Globus pallidus (tissue), 1 donor: ENCODE results near the gene MAGI1.
"Not testable (repeated sequence)": the region's sequence is repeated elsewhere in the genome, so short reads cannot be mapped to it uniquely, and the experiment has no call there.

Source experiments
- DNase-seq: peaks from one replicate; pipeline ENCODE4 v3.0.0-alpha.2; 2015; ENCODE audit warnings: low spot score

The MAGI1 gene

DNA sequence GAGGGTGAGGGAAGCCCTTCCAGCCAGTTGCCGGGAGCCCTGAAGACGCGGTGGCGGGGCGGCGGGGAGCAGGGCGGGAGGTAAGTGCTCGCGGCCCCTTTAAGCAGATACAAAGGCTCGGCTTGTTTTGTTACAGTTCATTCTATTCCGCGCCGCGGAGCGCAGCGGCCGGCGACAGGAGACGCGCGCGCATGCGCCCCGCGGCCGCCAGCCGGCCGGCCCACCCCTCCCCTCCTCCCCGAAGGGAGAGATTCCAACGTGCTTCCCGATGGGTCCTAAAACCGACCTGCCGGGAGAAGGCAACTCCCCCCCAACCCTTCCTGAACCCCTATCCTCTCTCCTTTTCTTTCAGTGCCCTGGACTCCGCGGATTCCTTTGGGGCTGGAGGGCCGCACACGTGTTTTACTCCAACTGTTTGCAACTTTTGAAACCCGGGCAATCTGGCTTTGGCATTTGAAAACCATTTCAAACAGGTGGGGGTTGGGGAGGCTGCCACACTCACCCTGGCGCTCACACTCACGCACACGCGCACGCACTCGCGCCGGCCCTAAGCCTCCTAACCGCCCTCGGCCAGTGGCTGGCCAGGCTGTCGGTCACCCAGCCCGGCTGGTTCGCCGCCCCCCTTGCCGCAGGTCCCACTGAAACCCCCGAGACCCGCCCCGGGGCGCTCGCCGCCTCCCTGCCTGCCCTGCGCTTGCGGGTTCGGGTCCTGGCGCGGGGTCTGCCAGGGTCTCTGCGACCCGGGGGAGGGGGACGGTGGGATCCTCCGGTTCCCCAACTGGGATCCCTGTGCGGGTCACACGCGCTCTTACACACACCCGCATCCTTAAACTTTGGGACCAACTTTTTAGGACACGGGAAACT lies at the start of gene MAGI1:
Gene MAGI1, minus strand, starts transcription at position 193 of the 864 bp plus-strand sequence. CDS start 610 bp downstream, outside the sequence.
- peak; percentile 94 for DNase-seq

GRCh38 chr3:66083784-66084213 lies 45.1 kb upstream of the MAGI1 start:
- DNase-seq = no peak

DNA sequence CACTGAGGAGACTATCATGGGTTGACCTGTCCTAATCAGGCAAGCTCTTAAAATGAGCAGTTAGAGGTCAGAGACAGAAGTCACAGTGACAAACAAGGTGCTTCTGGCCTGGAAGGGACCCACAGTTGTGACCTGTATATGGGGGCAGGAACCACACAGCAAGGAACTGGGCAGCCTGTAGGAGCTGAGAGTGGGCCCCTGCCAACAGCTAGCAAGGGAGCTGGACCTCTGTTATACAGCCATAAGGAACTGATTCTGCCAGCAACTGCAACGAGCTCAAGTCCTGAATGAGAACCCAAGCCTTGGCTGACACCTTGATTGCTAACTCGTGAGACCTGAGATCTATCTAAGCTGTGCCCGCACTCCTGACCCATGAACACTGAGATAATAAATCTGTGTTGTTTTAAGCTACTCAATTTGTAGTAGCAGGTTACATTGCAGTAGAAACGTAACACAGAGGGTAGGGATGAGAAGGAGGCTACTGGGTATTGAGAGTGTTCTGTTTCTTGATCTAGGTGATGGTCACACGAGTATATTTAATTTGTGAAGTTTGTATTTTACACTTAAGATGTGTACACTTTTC lies 44.5 kb upstream of the MAGI1 start:
- no peak for DNase-seq

DNA sequence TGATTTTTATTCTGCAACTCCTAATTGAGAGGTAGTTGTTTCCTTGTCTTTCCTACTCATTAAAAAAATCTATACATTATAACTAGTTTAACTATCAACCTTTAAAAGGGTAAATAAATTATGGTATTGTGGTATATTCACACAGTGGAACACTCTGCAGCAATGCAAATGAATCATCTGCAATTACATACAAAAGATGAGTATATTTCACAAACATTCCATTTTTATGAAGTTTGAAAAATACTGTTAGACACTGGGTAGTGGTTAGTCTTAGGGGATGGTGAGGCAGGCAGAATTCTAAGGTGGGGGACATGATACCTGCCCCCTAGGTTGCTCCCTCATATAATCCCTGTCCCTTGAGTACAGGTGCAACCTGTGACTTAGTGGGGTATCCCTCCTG lies 44.0 kb upstream of the MAGI1 start:
- no peak for DNase-seq

- no peak for DNase-seq
These were observed 41.4 kb upstream of the MAGI1 start for GRCh38 chr3:66080167-66080566.

- DNase-seq = no peak
These were observed 39.3 kb upstream of the MAGI1 start for GRCh38 chr3:66077973-66078372.

DNA sequence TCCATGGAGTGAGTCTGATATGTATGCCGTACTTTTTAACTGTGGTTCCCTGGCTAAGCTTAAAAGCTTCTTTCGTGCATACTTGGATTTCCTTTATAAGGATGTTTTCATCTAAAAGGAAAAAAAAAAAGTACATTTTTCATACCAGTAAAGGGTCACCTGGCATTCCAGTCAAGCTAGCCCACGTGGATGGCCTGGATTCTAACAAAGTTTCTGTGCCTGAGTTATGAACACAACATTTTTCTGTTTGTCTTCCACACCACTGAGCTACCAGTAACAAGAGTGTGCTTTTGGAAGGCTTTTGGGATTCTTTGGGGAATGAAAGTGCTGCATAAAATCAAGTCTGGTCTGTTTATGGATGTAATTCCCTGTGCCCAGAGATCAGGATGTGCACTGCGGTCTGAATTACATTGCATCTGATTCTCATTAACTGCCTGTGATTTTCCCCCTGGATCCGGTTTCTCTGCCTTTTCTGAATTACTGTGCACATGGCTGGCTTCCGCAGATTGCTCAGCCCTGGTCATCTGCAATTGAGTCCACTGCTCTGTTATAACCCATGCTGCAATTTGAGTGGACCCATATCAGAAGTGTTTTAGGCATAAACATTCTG lies 38.2 kb upstream of the MAGI1 start:
- no peak for DNase-seq

GRCh38 chr3:66075281-66075680 lies 36.6 kb upstream of the MAGI1 start:
- DNase-seq = no peak

DNA sequence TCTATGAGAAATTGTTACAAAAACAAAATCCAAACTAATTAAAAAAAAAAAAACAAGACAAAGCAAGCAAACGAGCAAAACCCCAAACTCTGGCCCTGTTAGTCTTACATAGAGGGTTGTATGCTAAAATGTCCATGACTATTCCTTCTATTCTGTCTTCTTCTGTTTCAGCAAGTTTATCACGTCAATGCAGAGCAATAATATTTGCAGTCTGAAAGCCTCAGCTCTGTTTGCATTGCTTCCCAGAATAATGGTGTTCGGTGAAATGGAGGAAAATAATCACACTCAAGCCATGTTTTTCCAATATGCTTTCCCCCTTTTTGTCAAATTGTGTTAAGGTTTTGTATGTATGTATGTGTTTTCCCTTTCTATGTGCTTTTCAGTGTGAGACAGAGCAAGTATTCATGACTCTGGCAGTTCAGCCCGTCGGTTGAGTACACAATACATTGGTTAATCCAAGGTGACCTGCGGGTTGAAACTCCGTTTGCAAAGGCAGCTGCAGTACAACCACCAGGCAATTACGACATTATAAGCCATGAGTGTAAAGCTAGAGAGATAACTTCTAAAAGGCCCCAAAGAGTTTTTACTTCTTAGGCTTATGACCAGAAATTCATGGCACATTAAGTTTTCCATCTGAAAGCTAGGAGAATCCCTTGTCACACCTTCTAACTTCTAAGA lies 34.9 kb upstream of the MAGI1 start:
- no peak for DNase-seq

- no peak for DNase-seq
These were observed 29.5 kb upstream of the MAGI1 start for GRCh38 chr3:66068255-66068654.

DNA sequence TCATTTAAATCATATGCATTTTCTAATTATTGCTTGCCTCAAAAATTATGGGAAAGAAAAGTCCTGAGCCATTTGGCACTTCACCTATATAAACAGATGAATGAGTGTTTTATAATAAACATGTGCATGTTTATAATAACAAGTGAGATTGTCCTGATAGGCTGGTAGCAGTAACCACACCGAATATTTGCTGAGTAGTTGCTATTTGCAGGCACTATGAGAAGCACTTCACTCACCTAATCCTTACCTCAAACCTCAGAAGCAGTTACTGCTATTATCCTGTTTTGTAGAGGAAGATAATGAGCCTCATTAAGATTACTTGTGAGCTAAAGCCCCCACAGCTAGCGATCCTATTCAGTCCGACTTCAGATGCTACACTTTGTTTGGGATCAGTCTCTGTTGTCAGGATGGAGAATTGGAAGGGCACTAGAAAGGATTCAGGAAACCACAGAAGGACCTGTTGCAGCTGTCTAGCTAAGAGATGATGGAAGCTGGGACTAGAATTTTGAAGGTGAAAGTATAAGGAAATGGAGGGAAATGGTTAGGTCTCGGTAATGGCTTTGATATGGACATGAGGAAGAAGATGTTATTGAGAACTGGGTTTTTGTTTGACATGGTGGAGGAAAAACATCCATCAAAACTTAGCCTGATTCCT lies 28.4 kb upstream of the MAGI1 start:
- no peak for DNase-seq

DNA sequence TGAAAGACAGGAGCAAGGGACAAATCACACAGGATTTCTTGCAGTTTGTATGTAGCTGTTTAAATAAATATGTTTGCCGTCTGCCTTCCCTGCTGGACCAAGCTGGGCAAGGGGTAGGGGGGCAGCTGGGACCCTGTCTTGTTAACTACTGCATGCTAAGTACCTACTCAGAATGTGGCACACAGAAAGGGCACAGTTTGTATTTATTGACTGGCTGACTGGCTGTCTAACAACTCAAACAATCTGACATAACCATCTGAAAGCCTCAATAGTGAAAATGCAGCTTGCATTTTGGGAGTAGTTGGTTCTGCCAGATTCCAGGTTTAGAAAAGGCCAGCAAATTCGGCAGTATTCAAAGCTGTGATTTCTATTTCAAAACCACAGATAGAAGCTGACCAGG lies 16.6 kb upstream of the MAGI1 start:
- no peak for DNase-seq

GRCh38 chr3:66053550-66054094 lies 14.9 kb upstream of the MAGI1 start:
- DNase-seq = no peak

DNA sequence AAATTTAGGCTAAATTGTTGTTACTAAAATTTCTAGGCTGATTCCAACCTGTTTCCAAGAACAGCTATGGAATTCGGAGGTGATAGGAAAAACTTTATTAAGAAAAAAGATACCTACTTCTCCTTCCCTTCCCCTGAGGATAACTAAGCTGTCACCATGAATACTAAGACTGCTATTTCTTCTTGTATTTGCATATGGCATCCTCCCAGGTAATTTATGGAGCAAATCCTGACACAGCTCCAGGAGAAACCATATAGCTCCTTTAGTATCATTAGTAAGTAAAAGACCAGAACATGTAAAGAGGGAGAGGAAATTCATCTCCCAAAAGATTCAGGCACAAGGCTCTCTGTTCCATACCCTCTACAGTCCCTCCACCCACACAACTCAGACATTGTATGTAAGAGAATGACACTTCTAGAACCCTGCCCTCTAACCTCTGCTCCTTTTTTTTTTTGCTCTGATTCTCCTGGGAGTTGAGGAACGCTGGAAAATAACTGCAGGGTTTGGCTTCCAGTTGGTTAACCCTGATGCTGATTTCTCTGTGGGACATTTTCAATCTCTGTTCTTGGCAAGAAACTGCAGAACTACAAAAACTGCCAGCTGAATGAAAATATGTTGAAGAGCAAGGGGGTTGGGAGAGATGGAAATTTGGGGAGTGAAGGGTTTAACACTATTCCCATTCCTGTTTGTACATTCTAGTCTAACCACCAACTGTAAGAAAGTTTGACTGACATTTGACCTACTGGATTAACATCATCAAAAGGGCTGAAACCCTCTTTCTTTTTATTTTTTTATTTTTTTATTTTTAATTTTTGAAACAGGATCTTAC lies 14.2 kb upstream of the MAGI1 start:
- DNase-seq = no peak

DNA sequence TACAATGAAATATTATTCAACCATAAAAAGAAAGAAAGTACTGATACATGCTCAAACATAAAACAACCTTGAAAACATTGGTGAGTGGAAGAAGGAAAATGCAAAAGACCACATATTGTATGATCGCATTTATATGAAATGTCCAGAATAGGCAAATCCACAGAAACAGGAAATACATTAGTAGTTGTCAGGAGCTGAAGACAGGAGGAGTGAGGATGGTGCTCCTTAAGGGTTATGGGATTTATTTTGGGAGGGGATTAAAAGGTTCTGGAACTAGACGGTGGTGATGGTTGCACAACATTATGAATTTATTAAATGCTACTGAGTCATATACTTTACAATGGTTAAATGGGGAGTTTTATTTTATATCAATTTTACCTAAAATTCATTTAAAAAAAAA lies 12.1 kb upstream of the MAGI1 start:
- no peak for DNase-seq

- DNase-seq = no peak
These were observed 9.3 kb upstream of the MAGI1 start for GRCh38 chr3:66048051-66048395.

GRCh38 chr3:66047311-66048050 lies 8.8 kb upstream of the MAGI1 start:
- no peak for DNase-seq

GRCh38 chr3:66046321-66046720 lies 7.6 kb upstream of the MAGI1 start:
- not testable (repeated sequence) for DNase-seq

- DNase-seq = no peak
These were observed 3.1 kb upstream of the MAGI1 start for GRCh38 chr3:66041828-66042227.

DNA sequence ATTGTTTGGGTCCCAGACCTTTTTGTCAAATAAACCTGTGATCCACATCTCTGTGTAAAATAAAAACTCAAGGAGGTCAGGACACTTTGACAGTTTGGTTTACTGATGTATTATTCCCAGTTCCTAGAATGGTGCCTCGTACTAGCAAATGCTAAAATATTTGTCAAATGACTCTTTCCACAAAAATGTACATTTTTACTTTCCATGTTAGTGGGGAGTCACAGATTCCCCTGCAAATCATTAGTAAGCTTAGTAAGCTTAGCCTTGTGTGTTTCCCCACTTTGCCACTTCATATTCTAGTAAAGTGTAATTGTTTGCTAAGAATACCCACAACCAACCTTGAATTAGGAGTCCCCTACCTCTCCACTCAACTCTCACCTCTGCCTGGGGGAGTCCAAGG lies 2.4 kb upstream of the MAGI1 start:
- no peak for DNase-seq

DNA sequence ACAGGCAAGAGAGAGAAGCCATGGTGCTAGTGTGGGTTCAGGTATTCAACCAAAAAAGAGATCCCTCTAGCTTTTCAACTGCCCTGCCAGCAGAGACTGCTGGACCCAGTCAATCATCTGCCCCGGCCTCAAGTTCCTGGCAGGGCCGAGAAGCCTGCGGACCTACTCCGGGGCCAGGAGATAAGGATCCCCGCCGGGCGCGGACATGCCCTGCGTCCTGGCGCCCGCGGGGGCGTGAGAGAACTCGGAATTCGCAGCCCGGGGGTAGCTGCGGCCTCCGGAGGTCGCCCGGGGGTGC lies 821 bp upstream of the MAGI1 start:
- no peak for DNase-seq
